K562 (cell line): ENCODE data around the gene SORCS2. TPM values are rescaled to one million over a fixed set of nuclear protein-coding genes. Genes with fewer than 3 reads are reported as not detected.

Experiments used
- ATAC-seq: fragments of 200-7000 bp; cut with Tn5 transposase; 3 replicates; pipeline ENCODE4 v1.9.1; 2020; ENCODE audit warnings: moderate library complexity
- BruUV-seq: library from RNA; stranded (reverse); fragments of 400-500 nt; replicated peaks from 2 replicates; lab custom pipeline; 2021; lab: Mats Ljungman, UMichigan
- CTCF ChIA-PET: fragments of 300-600 bp; formaldehyde crosslinking; extraction: SDS; loops from one replicate; lab custom pipeline; 2021; ENCODE audit warnings: low intra/inter-chr PET ratio; lab: Yijun Ruan, JAX
- POLR2A ChIA-PET: fragments of 300-600, 350-650 bp; sonication (Branson Sonifier 250); formaldehyde crosslinking; extraction: SDS; loops from one replicate; lab custom pipeline; 2021; ENCODE audit warnings: antibody characterized with exemption, inconsistent platforms; lab: Yijun Ruan, JAX
- DNase-seq, 4 experiments: peaks; one replicate each; pipeline versions ENCODE4 v3.0.0 to v3.0.0-alpha.2; 2011 to 2018; ENCODE audit warnings: low spot score in 3 of 4, mixed read lengths in 3 of 4; ENCODE audit errors: extremely low read depth in 1 of 4
- FAIRE-seq: peaks from 2 replicates; lab custom pipeline; 2011; peaks lifted over from hg19 to GRCh38; lab: Jason Lieb, UNC
- H2AFZ ChIP-seq: 2 replicates; pipeline ENCODE4 v1.6.0; 2011; ENCODE audit warnings: low read depth, low read length, control low read depth, inconsistent platforms
- H3K27ac ChIP-seq: fragments of 200-600 bp; 3 replicates; pipeline ENCODE4 v1.8.0; 2011; ENCODE audit warnings: low read depth, mild to moderate bottlenecking, control low read depth, inconsistent platforms, low read length, moderate library complexity, mixed read lengths; ENCODE audit errors: extremely low read depth
- H3K27me3 ChIP-seq, 2 experiments: fragments of 300-600 bp in 1 of 2; 2 replicates in 1 of 2; 3 replicates in 1 of 2; pipeline versions ENCODE4 v1.6.0 to v1.8.0; 2011; ENCODE audit warnings: inconsistent platforms in 2 of 2, low read length in 2 of 2, mild to moderate bottlenecking in 1 of 2, mixed read lengths in 1 of 2, moderate library complexity in 1 of 2; ENCODE audit not compliant: control insufficient read depth in 2 of 2, insufficient read depth in 2 of 2
- H3K36me3 ChIP-seq: fragments of 300-600 bp; 3 replicates; pipeline ENCODE4 v1.8.0; 2011; ENCODE audit warnings: mild to moderate bottlenecking, low read length, inconsistent platforms; ENCODE audit not compliant: control insufficient read depth, insufficient read depth
- H3K4me1 ChIP-seq, 2 experiments: fragments of 200-600 bp in 1 of 2; replicated peaks in 1 of 2; 2 replicates in 1 of 2; 3 replicates in 1 of 2; pipeline versions ENCODE4 v1.5.1 to v1.8.0; 2011; ENCODE audit warnings: inconsistent platforms in 2 of 2, low read length in 2 of 2, mild to moderate bottlenecking in 1 of 2, mixed read lengths in 1 of 2, moderate library complexity in 1 of 2; ENCODE audit not compliant: control insufficient read depth in 2 of 2, insufficient read depth in 2 of 2
- H3K4me2 ChIP-seq: 2 replicates; pipeline ENCODE4 v1.6.1; 2011; ENCODE audit warnings: low read length, control low read depth, inconsistent platforms, mixed read lengths; ENCODE audit not compliant: insufficient read depth
- H3K4me3 ChIP-seq: fragments of 200-600 bp; sonication (generic), shearing (Covaris generic); 2 replicates; pipeline ENCODE4 v1.5.1; 2016; ENCODE audit warnings: control low read depth, inconsistent platforms
- H3K79me2 ChIP-seq: fragments of 200-600 bp; 3 replicates; pipeline ENCODE4 v1.8.0; 2011; ENCODE audit warnings: low read length, inconsistent platforms; ENCODE audit not compliant: control insufficient read depth, insufficient read depth
- H3K9ac ChIP-seq, 2 experiments: 2 replicates each; pipeline versions ENCODE4 v1.6.0 to v1.6.1; 2011; ENCODE audit warnings: low read depth in 2 of 2, low read length in 2 of 2, control low read depth in 1 of 2, inconsistent platforms in 1 of 2, mild to moderate bottlenecking in 1 of 2, mixed read lengths in 1 of 2; ENCODE audit not compliant: insufficient read depth in 1 of 2
- H3K9me1 ChIP-seq: one replicate; pipeline ENCODE4 v1.6.0; 2011; ENCODE audit warnings: inconsistent platforms, mild to moderate bottlenecking, low read length, moderate library complexity; ENCODE audit not compliant: control insufficient read depth, insufficient read depth
- H3K9me3 ChIP-seq: replicated peaks from 2 replicates; pipeline ENCODE4 v1.5.1; 2011; ENCODE audit warnings: low read depth, low read length, inconsistent platforms; ENCODE audit not compliant: control insufficient read depth, insufficient read depth
- H4K20me1 ChIP-seq: replicated peaks from 2 replicates; pipeline ENCODE4 v1.6.1; 2011; ENCODE audit warnings: low read length, inconsistent platforms, mixed read lengths; ENCODE audit not compliant: control insufficient read depth, insufficient read depth
- ARID1B ChIP-seq: fragments of 450-650 bp; IDR thresholded peaks from 2 replicates; pipeline ENCODE4 v1.6.1; 2016; ENCODE audit warnings: antibody characterized with exemption, mild to moderate bottlenecking, inconsistent platforms
- BHLHE40 ChIP-seq: IDR thresholded peaks from 2 replicates; pipeline ENCODE4 v1.6.1; 2011; ENCODE audit warnings: low read length, improper control_type of control experiment
- ELK1 ChIP-seq: sonication (generic); formaldehyde crosslinking; IDR thresholded peaks from 2 replicates; pipeline ENCODE4 v1.8.1; 2022; ENCODE audit warnings: missing genetic modification reagents
- MAZ ChIP-seq, 2 experiments: fragments of 450-650 bp in 1 of 2; sonication (generic) in 1 of 2; formaldehyde crosslinking; IDR thresholded peaks in 1 of 2; conservative IDR thresholded peaks in 1 of 2; 2 replicates each; pipeline versions ENCODE4 v1.4.0 to v1.5.0; 2020; ENCODE audit warnings: mild to moderate bottlenecking in 1 of 2, missing genetic modification reagents in 1 of 2
- PATZ1 ChIP-seq: fragments of 250-450 bp; sonication (Bioruptor Pico); IDR thresholded peaks from 2 replicates; pipeline ENCODE4 v1.5.0; 2020; ENCODE audit warnings: mild to moderate bottlenecking, borderline replicate concordance
- RAD51 ChIP-seq: fragments of 450-650 bp; IDR thresholded peaks from 2 replicates; pipeline ENCODE4 v1.7.1; 2016; ENCODE audit warnings: low read depth, mild to moderate bottlenecking, borderline replicate concordance
- SPI1 ChIP-seq: IDR thresholded peaks from 2 replicates; pipeline ENCODE4 v1.6.1; 2011; ENCODE audit warnings: low read depth, low read length, control low read depth, borderline replicate concordance
- TEAD2 ChIP-seq: fragments of 450-650 bp; IDR thresholded peaks from 2 replicates; pipeline ENCODE4 v1.6.1; 2016; ENCODE audit warnings: missing genetic modification characterization, control low read depth, missing compliant biosample characterization
- ZNF778 ChIP-seq: fragments of 450-650 bp; formaldehyde crosslinking; IDR thresholded peaks from 2 replicates; pipeline ENCODE4 v1.4.0; 2020; ENCODE audit warnings: mild to moderate bottlenecking, moderate library complexity
- ZZZ3 ChIP-seq: fragments of 450-650 bp; IDR thresholded peaks from 2 replicates; pipeline ENCODE4 v1.6.1; 2016; ENCODE audit warnings: antibody characterized with exemption, mild to moderate bottlenecking, moderate library complexity
- WGBS: fragments of 100-300 bp; shearing (Covaris generic); methylation state at CpG from one replicate; pipeline ENCODE4 v1.1.6; 2016; ENCODE audit warnings: low coverage, mixed read lengths; ENCODE audit not compliant: insufficient coverage; ENCODE audit errors: missing lambda C conversion rate; 5-methylcytosine and 5-hydroxymethylcytosine counted together
- in situ Hi-C: fragments of 300-500 bp; cut with MboI; formaldehyde crosslinking; loops from 4 replicates; pipeline ENCODE4 v1.15.0; 2018; ENCODE audit warnings: inconsistent platforms, mixed read lengths
- intact Hi-C: fragments of 100-400 bp; cut with micrococcal nuclease; formaldehyde crosslinking; loops from 2 replicates; pipeline ENCODE4 v1.14.2; 2022
- polyA plus RNA-seq, 8 experiments: library from polyadenylated mRNA; depleted of rRNA in 4 of 8; stranded (reverse) in 5 of 8; unstranded in 3 of 8; fragments of >200 nt; fragmentation: Nextera tagmentation in 2 of 8; fragmentation: Illumina TruSeq in 1 of 8; extraction: Ambion mirVana in 2 of 8; extraction: Trizol in 1 of 8; gene quantifications; 2 replicates each; pipeline versions ENCODE4 v1.2.1 to v1.2.3, GENCODE V29; 2011 to 2014; ENCODE audit warnings: inconsistent platforms in 1 of 8, missing spikeins in 1 of 8
- total RNA-seq, 7 experiments: library from RNA; depleted of rRNA in 6 of 7; stranded (reverse); fragments of >200 nt in 6 of 7; fragmentation: Illumina TruSeq in 2 of 7; extraction: Trizol in 2 of 7; gene quantifications; 2 replicates each; pipeline versions ENCODE4 v1.2.1 to v1.2.3, GENCODE V29; 2011 to 2021; ENCODE audit warnings: low replicate concordance in 1 of 7
- TF ChIP-seq, protein P1 (sequence below): sonication (generic); formaldehyde crosslinking; IDR thresholded peaks from 2 replicates; pipeline ENCODE4 v1.5.0; 2020; ENCODE audit warnings: missing genetic modification reagents
- TF ChIP-seq, protein P2 (sequence below): fragments of 450-650 bp; formaldehyde crosslinking; IDR thresholded peaks from 2 replicates; pipeline ENCODE4 v1.4.0; 2020; ENCODE audit warnings: mild to moderate bottlenecking, mixed read lengths
- TF ChIP-seq, protein P3 (sequence below): sonication (generic); formaldehyde crosslinking; IDR thresholded peaks from 2 replicates; pipeline ENCODE4 v1.8.0; 2022; ENCODE audit warnings: missing genetic modification reagents, mild to moderate bottlenecking, moderate library complexity, borderline replicate concordance

The SORCS2 gene
- total and polyA plus RNA-seq, 9 of the 15 experiments (the other 6 are each of a cell fraction or from before 2014, with no cell fraction given): not detected

GRCh38 chr4:7156761-7157488 is 35.4 kb upstream of the SORCS2 start:
- BruUV-seq: no TSS peak
- ChIA-PET POLR2A (interaction anchor here (0.5 to 1.5 kb wide), 4 partner anchors 10 to 99 kb away, joined by 3 to 4 read pairs (median 4); no protein-coding TSS in a partner anchor), CTCF (interaction anchor here (0.6 kb wide), 1 partner anchor 255 kb away, joined by 4 read pairs; no protein-coding TSS in a partner anchor)
- H3K9me1 ChIP-seq: no peaks in the 10 kb centered on the region
- H3K79me2 ChIP-seq: no peaks in the 10 kb centered on the region
- H3K27me3 ChIP-seq: peaks cover 38 to 74% of the 10 kb centered on the region in 2 experiments
- H3K9me3 ChIP-seq: no peaks in the 10 kb centered on the region
- in situ Hi-C loops (no loop called here), intact Hi-C loops (no loop called here)
- H2AFZ ChIP-seq: peak overlapping the region; percentile 78
- FAIRE-seq (peak; percentile 11), ATAC-seq (peak; percentile 72), DNase-seq (peak in 3 of 4 experiments; percentile 20 to 54 (median 50))
- no peaks in the 10 kb centered on the region for H4K20me1 ChIP-seq
- WGBS: 29% methylated on average over 12 of the region's 12 CpGs
- H3K27ac ChIP-seq: no peak overlapping the region
- peaks cover 14 to 15% of the 10 kb centered on the region in 2 experiments; a peak in 3 of 5 replicates for H3K4me1 ChIP-seq
- no peak overlapping the region for H3K4me3 ChIP-seq
- peak overlapping the region; percentile 37; the same call in 1 of the 2 replicates for H3K4me2 ChIP-seq
- no peaks in the 10 kb centered on the region for H3K36me3 ChIP-seq
- no peak overlapping the region for H3K9ac ChIP-seq
- TF ChIP-seq, protein P1, sequence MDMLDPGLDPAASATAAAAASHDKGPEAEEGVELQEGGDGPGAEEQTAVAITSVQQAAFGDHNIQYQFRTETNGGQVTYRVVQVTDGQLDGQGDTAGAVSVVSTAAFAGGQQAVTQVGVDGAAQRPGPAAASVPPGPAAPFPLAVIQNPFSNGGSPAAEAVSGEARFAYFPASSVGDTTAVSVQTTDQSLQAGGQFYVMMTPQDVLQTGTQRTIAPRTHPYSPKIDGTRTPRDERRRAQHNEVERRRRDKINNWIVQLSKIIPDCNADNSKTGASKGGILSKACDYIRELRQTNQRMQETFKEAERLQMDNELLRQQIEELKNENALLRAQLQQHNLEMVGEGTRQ (CRISPR knock-in tag): peak; percentile 41
- TF ChIP-seq PATZ1: no peak
- TF ChIP-seq ZNF778 (CRISPR knock-in tag): no peak
- TF ChIP-seq ARID1B: no peak
- peak; percentile 19; the same call in 1 of the 2 replicates for TF ChIP-seq TEAD2 (tag)
- no peak for TF ChIP-seq ZZZ3
- peak; percentile 56; the same call in 1 of the 2 replicates for TF ChIP-seq SPI1
- TF ChIP-seq, protein P2, sequence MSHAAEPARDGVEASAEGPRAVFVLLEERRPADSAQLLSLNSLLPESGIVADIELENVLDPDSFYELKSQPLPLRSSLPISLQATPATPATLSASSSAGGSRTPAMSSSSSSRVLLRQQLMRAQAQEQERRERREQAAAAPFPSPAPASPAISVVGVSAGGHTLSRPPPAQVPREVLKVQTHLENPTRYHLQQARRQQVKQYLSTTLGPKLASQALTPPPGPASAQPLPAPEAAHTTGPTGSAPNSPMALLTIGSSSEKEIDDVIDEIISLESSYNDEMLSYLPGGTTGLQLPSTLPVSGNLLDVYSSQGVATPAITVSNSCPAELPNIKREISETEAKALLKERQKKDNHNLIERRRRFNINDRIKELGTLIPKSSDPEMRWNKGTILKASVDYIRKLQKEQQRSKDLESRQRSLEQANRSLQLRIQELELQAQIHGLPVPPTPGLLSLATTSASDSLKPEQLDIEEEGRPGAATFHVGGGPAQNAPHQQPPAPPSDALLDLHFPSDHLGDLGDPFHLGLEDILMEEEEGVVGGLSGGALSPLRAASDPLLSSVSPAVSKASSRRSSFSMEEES (CRISPR knock-in tag): peak; percentile 51
- 0 out of 4 replicates have a peak, but pooled peaks of 1 of the 2 experiments have one; percentile 34 for TF ChIP-seq MAZ (CRISPR knock-in tag; conservative IDR thresholded peaks at IDR 0.05 in 1 of 2, IDR thresholded peaks at IDR 0.05 in 1 of 2)
- TF ChIP-seq ELK1 (CRISPR knock-in tag): no peak
- TF ChIP-seq, protein P3, sequence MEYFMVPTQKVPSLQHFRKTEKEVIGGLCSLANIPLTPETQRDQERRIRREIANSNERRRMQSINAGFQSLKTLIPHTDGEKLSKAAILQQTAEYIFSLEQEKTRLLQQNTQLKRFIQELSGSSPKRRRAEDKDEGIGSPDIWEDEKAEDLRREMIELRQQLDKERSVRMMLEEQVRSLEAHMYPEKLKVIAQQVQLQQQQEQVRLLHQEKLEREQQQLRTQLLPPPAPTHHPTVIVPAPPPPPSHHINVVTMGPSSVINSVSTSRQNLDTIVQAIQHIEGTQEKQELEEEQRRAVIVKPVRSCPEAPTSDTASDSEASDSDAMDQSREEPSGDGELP: 0 out of 2 replicates have a peak, but pooled peaks have one; percentile 23
- peak; percentile 30; the same call in 1 of the 2 replicates for TF ChIP-seq RAD51
- TF ChIP-seq BHLHE40: no peak
